Measurements from ENCODE around the gene NTSR1.

- TF ChIP-seq CTCF (IDR thresholded peaks at IDR 0.05) (no peak), EZH2 (IDR thresholded peaks at IDR 0.05; ENCODE audit: borderline replicate concordance, insufficient read depth, low read depth, low read length, poor library complexity, severe bottlenecking) (no peak)
Observed at GRCh38 chr20:62755817-62756724, 47.4 kb downstream of the NTSR1 start.

All from B cell (primary cell).